Measurements from ENCODE around the gene IFNA4.
"Not testable (repeated sequence)": the region's sequence is repeated elsewhere in the genome, so short reads cannot be mapped to it uniquely, and the experiment has no call there.

IFNA4 gene

GRCh38 chr9:21187487-21187886, at the start of gene IFNA4:
Gene IFNA4 (minus strand): TSS chr9:21187587. CDS start chr9:21187531, 56 bp downstream.
- not testable (repeated sequence) for DNase-seq

GRCh38 chr9:21236360-21236714, 49.0 kb upstream of the IFNA4 start:
- not testable (repeated sequence) for DNase-seq

GRCh38 chr9:21235468-21236359, 48.3 kb upstream of the IFNA4 start:
- peak in 6 of 56 donors; percentile 5 to 50 (median 15) for DNase-seq

GRCh38 chr9:21234153-21234687, 46.8 kb upstream of the IFNA4 start:
- no peak for DNase-seq

GRCh38 chr9:21233258-21233657, 45.9 kb upstream of the IFNA4 start:
- no peak for DNase-seq

GRCh38 chr9:21228122-21228521, 40.7 kb upstream of the IFNA4 start, which contains the start of gene IFNA17:
Gene IFNA17 (minus strand): TSS chr9:21228222. CDS start chr9:21228173, 49 bp downstream.
- DNase-seq, result no peak

GRCh38 chr9:21217211-21217610, 29.8 kb upstream of the IFNA4 start, which contains the start of gene IFNA16:
Gene IFNA16 (minus strand): TSS chr9:21217311. CDS start chr9:21217305, 6 bp downstream.
- DNase-seq, result not testable (repeated sequence)

- not testable (repeated sequence) for DNase-seq
Observed at GRCh38 chr9:21213411-21214326, 26.3 kb upstream of the IFNA4 start.

- DNase-seq, result not testable (repeated sequence)
Observed at GRCh38 chr9:21212160-21212559, 24.8 kb upstream of the IFNA4 start.

GRCh38 chr9:21210782-21211181, 23.4 kb upstream of the IFNA4 start:
- DNase-seq, result not testable (repeated sequence)

- no peak for DNase-seq
Observed at GRCh38 chr9:21210311-21210710, 22.9 kb upstream of the IFNA4 start.

GRCh38 chr9:21207043-21207442, 19.7 kb upstream of the IFNA4 start, which contains the start of gene IFNA10:
Gene IFNA10 (minus strand): TSS chr9:21207143. CDS start chr9:21207097, 46 bp downstream.
- not testable (repeated sequence) for DNase-seq

- DNase-seq, result no peak
Observed at GRCh38 chr9:21205204-21205603, 17.8 kb upstream of the IFNA4 start.

GRCh38 chr9:21202105-21202504, 14.7 kb upstream of the IFNA4 start, which contains the start of gene IFNA7:
Gene IFNA7 (minus strand): TSS chr9:21202205. CDS start chr9:21202165, 40 bp downstream.
- DNase-seq, result not testable (repeated sequence)

GRCh38 chr9:21194867-21195776, 7.7 kb upstream of the IFNA4 start:
- peak in 7 of 56 donors; percentile 3 to 59 (median 9) for DNase-seq

GRCh38 chr9:21182810-21183736, 4.3 kb downstream of the IFNA4 start:
- DNase-seq, result peak in 3 of 56 donors; percentile 1 to 7 (median 2)

GRCh38 chr9:21174671-21175070, 12.7 kb downstream of the IFNA4 start:
- no peak for DNase-seq

- no peak for DNase-seq
Observed at GRCh38 chr9:21172156-21172555, 15.2 kb downstream of the IFNA4 start.

- DNase-seq, result no peak
Observed at GRCh38 chr9:21171351-21171750, 16.0 kb downstream of the IFNA4 start.
